ENCODE results near the gene EVA1B.

GRCh38 chr1:36305915-36306209, 17.6 kb downstream of the EVA1B start:
- TF ChIP-seq CTCF (IDR thresholded peaks at IDR 0.05) (no peak), POLR2A (IDR thresholded peaks at IDR 0.05) (no peak)

Measured in Peyer's patch (tissue), 4 donors.